HL-60/S4 treated with phorbol 12-myristate 13-acetate at 8.2 ng/mL for 4 days and 3 days (cell line): ENCODE results near the gene DDX59.
"Not testable (repeated sequence)": the region's sequence is repeated elsewhere in the genome, so short reads cannot be mapped to it uniquely, and the experiment has no call there.

Experiments used
- in situ Hi-C: fragments of 300-500 bp; cut with MboI; formaldehyde crosslinking; loops from 2 replicates; pipeline ENCODE4 v1.15.0; 2022; ENCODE audit warnings: low sequenced_read_pairs

The DDX59 gene

DNA sequence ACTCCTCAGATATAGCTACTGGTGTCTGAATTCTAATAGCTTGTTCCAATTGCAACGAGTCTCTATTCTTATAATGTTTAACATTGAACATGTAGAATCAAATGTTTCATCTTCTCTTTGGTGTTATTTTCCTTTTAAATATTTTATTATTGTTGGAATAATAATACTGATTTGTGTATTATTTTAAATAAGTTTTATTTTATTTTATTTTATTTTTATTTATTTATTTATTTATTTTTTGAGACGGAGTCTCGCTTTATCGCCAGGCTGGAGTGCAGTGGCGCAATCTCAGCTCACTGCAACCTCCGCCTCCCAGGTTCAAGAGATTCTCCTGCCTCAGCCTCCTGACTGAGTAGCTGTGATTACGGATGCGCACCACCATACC is 39.2 kb downstream of the DDX59 start:
- in situ Hi-C loops = not testable (repeated sequence)

DNA sequence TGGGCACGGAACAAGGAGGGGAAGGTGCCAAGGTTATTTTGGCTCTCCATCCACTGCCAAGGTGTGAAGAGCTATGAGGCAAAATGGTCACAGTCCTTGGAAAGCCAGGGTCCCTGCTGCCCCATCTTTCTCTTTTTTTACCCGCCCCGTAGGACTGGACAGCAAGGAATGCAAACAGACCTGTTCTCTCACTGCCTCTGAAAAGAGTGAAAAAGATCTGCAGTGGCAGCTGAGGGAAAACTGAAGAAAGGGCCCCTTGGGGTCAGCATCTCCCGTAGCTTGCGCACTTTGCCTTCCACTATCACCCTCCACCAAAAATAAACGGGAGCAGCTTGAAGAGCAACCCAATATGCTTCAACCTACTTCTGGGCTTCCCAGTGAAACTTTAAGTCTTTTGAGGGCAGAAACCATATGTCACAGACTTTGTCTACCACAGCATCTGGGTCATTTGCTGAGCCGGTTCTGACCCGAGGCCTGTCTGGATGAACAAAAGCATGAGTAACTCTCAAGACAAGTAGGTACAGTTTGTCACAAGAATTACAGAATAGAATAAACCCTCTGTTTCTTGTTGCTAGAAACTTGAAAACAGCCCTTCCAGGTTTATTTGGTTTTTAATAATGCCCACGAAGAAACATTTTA is 39.7 kb downstream of the DDX59 start:
- in situ Hi-C loops = loop anchor here (10.0 kb wide), 1 partner anchor 175 kb away; no protein-coding TSS in a partner anchor

GRCh38 chr1:200628223-200628881 is 41.4 kb downstream of the DDX59 start:
- in situ Hi-C loops = loop anchor here (10.0 kb wide), 1 partner anchor 176 kb away; no protein-coding TSS in a partner anchor

DNA sequence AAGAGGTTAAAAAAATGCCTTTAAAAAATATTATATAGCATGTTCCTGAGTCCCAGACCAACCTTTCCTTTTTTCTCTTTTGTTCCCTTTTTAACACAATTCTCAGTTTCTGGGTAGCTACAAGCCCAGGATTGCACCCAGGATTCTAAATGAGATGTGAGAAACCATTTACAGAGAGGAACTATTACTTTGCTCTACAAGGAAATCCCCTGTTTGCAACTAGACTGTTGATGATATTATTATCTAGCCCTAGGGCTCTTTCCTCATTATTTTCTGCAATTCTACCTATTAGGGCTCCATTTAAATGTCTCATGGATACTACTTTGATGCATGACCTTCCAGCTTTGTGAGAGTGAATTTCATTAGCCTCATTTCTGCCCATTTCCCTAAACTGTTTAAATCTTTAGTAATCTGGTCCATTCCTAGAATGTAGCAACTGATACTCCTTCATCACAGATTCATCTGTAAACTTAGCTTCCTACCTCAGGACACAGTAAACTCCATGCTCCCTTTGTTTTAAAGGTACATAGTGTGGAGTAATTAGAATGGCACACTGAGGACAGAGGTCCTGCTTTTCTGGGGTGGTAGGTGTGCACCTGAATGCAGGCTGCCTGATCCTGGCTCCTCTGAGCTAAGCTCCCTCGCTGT is 42.0 kb downstream of the DDX59 start:
- in situ Hi-C loops = loop anchor here (10.0 kb wide), 1 partner anchor 177 kb away; no protein-coding TSS in a partner anchor

- in situ Hi-C loops = loop anchor here (10.0 kb wide), 1 partner anchor 178 kb away; no protein-coding TSS in a partner anchor
Observed at GRCh38 chr1:200626853-200627534, 42.7 kb downstream of the DDX59 start.

- in situ Hi-C loops = loop anchor here (10.0 kb wide), 1 partner anchor 179 kb away; no protein-coding TSS in a partner anchor
Observed at GRCh38 chr1:200625381-200625824, 44.3 kb downstream of the DDX59 start.

- in situ Hi-C loops = loop anchor here (10.0 kb wide), 1 partner anchor 180 kb away; no protein-coding TSS in a partner anchor
Observed at GRCh38 chr1:200624679-200625335, 44.9 kb downstream of the DDX59 start.

- in situ Hi-C loops = loop anchor here (10.0 kb wide), 1 partner anchor 184 kb away; no protein-coding TSS in a partner anchor
Observed at GRCh38 chr1:200620273-200621131, 49.2 kb downstream of the DDX59 start, which contains the start of gene KIF14. Gene KIF14 (minus strand): TSS chr1:200620751. CDS start chr1:200618723, 2,028 bp downstream.

DNA sequence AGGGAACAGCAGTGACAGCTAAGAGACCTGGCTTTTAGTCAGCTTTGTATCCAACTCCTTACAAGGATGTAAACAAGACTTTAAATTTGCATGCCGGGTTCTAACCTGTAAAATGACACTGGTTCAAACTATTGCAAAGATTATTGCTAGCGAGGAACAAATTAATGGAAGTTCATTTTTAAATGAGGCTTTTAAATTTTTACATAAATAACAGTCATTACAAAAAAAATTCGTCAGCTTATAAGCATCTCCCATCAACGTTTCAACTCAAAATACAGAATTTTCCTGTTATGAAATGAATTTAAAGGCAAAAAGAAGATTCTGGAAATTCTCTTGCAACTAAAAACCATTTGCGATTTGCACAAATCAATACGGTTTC is 49.8 kb downstream of the DDX59 start:
- in situ Hi-C loops = loop anchor here (10.0 kb wide), 1 partner anchor 185 kb away; no protein-coding TSS in a partner anchor

DNA sequence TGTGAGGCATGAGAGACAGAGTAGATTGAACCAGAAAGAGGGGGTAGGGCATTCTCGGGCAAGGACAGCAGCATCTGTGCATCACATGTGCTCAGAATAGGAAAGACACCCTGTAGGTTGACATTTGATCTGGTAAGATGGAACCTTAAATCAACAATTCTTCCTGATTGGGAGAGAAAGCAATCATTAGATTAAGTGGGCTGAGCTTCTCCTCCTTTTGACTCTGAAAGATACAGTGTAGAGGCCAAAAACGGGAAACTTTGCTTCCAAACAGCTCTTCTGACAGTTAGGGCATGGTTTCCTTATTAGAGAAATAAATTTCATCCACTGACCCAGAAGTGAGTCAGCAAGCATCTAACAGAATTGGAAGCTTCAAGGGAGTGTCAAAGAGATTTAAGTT is 58.9 kb downstream of the DDX59 start:
- in situ Hi-C loops = no loop called here

DNA sequence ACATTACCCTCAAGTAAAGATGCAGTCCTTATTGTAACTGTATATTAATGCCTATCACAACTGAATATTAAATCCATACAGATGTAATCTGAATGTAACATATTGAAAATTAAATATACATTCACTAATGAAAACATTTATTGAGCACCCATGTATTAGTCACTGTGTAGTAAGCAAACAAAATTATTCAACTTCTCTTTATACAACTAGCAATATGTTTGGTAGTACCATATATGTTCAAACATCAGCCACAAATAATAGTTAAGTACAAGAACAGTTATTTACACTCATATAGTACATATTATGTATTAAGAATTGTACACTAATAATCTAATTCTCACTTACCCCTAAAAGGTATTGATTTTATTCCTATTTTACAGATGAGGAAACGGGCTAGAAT is 67.1 kb downstream of the DDX59 start:
- in situ Hi-C loops = no loop called here
